ENCODE data around the gene SPANXD. TPM values are rescaled to one million over a fixed set of nuclear protein-coding genes. Genes with fewer than 3 reads are reported as not detected.

SPANXD gene
- total RNA-seq, 2 donors from 2014 or later, result not detected

Other genes with a start within 250 kb of the SPANXD start
- gene SPANXA1, start 114.0 kb downstream of the SPANXD start, total RNA-seq, result not detected
- not detected for gene SPANXA2, start 109.0 kb downstream of the SPANXD start, total RNA-seq
- gene MAGEC3, start 139.6 kb upstream of the SPANXD start, total RNA-seq, result not detected
- gene MAGEC1, start 205.2 kb upstream of the SPANXD start, total RNA-seq, result not detected

Measured in activated T-helper 17 cell treated with anti-CD3 and anti-CD28 coated beads, Interleukin-2, amount 50 U/mL, for 72 hours (primary cell).